NCI-H128 (cell line): Measurements from ENCODE around the gene PEAK3.
A peak's percentile ranks its signal among the peaks of the same experiment; 100 is the strongest.

Experiments used
- DNase-seq: peaks from one replicate; lab custom pipeline; 2025; ENCODE audit not compliant: unreplicated experiment; lab: John Stamatoyannopoulos, UW

The PEAK3 gene, protein sequence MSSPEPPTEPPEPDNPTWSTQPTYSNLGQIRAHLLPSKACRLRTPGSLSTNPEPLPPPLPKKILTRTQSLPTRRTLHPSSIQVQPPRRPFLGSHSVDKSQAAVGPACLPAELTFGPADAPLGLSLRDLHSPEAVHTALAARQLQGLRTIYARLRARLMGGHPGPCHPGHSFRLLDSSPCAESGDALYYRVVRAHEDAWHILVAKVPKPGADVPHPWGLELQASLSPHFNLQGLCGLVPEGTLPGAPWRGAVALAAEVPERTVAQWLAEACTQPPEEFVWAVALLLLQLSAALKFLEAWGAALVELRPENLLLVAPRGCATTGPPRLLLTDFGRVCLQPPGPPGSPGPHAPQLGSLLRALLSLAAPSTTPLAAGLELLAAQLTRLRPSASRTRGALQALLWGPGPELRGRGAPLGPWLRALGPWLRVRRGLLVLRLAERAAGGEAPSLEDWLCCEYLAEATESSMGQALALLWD

DNA sequence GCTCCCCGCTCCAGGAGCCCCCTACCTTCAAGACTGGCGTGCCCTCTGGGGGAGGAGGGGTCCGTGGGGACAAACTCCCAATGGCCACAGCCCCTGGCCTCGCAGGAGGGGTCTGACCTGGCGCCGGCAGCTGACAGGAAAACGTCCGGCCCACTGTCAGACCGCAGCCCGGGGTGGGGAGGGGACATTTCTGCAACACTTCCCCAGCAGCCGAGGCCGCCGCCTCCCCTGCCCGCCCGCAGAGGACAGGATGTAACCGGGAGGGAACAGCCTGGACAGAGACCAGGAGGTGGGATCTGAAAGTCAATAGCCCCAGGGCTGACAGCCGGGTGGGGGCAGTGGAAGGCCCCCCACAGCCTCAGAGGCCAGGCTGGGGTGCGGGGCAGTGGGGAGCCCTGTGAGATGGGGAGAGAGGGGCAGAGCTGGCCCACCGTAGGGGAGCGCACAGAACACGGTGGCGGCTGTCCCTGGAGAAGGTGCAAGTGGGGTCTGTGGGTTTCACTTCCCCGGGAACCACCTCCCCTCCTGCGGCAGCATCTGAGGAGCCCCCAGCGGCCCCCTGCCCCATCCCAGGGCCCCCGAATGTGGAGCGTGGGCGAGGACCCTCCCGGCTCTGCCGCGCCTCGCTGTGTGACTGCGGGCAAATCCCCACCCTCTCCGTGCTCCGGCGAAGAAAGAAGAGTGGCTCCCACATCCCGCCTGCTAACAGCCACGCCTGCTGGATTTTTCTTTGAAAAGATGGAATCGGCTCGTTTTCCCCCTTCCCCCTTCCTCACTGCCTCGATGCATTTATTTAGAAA, at the start of gene PEAK3:
Gene PEAK3, minus strand, starts transcription at position 114 of the 800 bp plus-strand sequence. CDS start 1,244 bp downstream, outside the sequence.
- DNase-seq = no peak

DNA sequence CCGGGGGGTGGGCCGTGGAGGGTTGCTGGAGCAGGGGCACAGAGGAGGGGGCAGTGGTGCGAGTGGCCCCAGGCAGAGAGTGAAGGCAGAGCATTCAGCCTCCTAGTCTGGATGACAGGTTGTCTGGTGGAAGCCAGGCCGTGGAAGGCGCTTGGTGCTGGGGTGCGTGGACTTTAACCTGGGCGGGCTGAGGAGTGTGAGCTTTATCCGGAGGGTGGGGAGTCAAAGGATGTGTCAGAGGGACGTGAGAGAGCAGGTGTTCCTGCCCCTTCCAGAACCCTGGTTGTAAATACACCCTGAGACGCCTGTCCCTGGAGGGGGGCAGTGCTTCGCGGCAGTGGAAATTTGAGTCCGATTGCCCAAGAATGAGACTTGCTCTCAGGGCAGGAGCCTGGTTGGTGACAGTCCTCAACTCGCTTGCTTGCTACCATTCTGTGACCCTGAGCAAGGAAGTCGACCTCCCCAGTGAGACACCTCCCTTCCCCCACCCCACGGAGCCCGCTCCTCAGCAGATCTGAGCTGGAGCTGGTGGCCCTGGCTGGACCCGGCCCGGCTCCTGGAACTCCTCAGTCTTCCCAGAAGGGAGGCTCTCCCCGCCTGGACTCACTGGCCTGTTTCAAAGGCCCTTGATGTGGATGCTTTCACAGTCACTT, 48.8 kb upstream of the PEAK3 start:
- DNase-seq = peak; percentile 38

DNA sequence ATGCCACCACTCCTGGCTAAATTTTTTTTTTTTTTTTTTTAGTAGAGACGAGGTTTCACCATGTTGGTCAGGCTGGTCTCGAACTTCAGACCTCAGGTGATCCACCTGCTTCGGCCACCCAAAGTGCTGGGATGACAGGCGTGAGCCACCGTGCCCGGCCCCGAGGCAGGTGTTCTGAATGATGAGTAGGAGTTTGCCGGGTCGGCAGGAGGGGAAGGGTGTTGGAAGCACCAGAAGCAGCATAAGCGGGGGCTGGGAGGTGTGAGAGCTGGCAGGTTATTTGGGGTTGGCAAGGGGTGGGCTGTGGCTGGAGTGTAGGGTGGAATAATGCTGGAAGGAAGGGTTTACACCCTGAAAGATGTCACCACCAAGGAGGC, 48.3 kb upstream of the PEAK3 start:
- DNase-seq = no peak

DNA sequence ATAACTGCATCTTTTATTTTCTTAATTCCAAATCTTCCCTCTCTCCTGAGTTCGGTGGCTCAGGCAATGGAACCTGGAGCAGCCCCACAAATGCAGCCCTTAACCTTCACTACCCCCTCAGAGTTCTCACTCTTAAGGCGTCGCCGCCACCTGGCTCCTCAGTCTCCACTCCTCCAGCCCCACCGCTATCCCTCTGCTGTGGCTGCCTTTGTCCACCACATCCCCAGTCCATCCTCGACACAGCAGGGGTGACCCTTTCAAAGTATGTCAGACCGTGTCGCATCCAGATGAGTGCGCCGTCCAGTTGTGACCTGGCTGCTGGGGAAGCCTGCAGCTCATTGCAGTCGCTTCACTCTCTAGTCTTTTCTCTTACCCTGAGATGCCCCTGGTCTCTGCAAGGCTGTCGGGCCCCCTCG, 47.5 kb upstream of the PEAK3 start:
- no peak for DNase-seq

DNA sequence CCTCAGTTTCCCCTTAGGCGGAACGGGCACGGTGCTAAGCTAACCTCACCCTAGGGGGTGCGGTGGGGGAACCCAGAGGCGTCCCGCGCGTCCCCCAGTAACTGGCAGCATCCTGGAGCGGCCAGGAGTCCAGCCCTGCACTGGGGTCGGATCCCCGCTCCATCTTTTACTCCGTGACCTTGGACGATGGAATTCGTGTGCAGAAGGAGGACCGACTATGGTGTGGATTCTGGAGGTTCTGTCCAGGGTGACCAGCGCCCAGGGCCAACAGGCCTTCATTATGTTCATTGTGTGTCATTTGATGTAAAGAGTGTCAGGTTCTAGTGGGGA, 47.1 kb upstream of the PEAK3 start:
- DNase-seq = no peak

DNA sequence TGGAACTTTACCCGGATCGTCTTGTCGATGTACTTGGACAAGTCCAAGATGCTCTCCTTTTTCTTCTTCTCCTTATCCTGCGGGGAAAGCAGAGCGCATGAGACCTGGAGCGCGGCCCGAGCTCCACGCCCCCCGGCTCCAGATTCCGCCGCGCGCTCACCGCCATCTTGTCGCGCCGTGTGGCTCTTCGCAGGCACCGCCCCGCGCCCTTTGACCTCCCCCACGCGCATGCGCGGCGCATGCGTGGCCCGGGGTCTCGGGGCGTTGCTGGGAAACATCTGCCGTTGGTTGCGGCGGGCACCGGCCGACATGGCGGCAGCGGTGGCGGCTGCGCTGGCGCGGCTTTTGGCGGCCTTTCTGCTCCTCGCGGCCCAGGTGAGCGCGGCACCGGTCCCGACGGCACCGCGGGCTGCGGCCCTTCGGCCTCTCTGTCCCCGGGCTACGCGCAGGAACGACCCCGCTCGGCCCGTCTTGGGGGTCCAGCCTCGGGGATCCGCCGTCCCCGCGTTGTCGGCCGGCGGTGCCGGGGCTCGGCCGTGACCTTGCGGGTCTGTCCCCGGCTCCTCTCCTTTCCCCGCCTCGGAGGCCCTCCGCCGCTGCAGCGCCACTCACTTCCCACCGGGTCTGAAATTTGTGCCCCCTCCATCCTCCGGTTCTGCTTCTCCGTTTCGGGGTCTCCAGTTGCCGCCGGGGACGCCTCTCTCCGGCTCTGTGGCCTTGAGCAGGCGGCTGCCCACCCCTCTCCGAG, 46.6 kb upstream of the PEAK3 start, which contains the start of the genes LSM7 and SPPL2B:
Gene LSM7, minus strand, starts transcription at position 186 of the 748 bp plus-strand sequence. Its CDS starts 20 bp downstream, at position 166.
Gene SPPL2B, plus strand, starts transcription at position 284 of the 748 bp plus-strand sequence. Its CDS starts 26 bp downstream, at position 310.
- DNase-seq = peak; percentile 87

DNA sequence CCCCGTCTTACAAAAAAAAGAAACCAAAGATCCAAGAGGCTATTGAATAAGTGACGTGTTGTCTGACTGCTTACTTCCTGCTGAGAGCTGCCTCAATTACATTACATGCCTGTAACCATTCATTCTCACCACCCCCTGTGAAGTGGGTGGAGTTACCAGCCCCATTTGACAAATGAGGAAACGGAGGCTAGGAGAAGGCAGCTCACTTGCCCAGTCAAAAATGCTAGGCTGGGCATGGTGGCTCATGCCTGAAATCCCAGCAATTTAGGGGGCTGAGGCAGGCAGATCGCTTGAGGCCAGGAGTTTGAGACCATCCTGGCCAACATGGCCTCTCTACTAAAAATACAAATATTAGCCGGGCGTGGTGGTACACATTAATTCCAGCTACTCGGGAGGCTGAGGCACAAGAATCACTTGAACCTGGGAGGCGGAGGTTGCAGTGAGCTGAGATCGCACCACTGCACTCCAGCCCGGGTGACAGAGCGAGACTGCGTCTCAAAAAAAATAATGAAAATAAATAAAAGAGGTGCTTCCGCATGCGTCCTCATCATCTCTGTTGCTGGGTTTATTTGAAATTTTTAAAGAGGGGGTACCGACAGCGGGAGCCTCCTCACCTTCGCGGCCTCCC, 45.9 kb upstream of the PEAK3 start:
- no peak for DNase-seq

DNA sequence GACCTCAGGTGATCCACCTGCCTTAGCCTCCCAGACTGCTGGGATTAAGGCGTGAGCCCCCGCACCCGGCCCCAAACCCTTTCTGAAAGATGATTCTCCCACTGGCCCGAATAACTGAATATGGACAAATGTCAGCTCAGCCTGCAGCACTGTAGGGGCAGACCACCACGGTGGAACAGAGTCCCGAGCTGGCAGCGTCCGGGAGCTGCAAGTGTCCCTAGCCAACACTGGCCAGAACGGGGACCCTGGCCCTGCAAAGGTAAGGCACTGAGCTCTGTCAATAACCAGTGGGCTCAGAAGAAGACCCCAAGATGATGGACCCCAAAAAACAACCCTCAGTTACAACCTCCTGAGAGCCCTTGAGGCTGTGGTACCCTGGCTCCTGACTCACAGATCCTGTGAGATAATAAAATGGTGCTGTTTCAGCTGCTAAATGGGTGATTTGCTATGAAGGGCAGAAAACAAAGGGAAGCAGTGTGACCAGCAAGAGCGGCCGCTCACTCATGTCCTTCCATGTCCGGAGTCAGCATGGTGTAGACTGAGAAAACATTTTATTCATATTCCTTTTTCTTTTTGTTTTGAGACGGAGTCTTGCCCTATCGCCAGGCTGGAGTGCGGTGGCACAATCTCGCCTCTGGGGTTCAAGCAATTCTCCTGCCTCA, 44.9 kb upstream of the PEAK3 start:
- DNase-seq = no peak

DNA sequence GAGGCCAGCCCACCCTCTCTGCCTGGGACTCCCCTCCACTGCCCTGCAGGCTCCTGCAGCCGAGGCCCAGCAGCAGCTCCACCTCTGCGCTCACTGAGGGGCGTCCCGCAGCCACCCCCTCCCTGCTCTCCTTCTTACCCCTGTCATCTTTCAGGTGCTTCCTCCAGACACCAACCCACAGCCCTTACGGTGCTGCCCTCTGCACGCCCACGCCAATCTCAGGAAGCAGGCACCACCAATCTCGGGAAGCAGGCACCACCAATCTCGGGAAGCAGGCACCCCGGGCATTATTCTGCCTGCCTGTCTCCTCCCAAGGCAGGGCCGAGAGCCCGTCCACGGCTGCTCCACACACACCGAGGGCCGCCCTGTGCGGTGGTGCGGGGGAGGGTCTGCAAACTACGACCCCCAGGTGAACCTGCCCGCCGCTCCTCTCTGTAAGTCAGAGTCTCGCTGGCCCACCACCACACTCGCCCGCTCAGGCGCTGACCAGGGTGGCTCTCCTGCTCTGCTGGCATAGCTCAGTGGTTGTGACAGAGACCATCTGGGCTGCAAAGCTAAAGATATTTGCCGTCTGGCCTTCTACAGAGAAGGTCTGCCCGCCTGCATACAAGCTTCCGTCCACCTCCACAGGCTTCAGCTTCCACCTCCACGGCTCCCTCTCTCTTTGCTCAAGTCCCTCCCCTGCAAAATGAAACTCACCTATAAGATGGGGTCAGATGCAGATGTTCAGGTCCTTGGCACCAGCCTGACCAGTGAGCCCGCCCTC, 43.5 kb upstream of the PEAK3 start:
- DNase-seq = no peak

DNA sequence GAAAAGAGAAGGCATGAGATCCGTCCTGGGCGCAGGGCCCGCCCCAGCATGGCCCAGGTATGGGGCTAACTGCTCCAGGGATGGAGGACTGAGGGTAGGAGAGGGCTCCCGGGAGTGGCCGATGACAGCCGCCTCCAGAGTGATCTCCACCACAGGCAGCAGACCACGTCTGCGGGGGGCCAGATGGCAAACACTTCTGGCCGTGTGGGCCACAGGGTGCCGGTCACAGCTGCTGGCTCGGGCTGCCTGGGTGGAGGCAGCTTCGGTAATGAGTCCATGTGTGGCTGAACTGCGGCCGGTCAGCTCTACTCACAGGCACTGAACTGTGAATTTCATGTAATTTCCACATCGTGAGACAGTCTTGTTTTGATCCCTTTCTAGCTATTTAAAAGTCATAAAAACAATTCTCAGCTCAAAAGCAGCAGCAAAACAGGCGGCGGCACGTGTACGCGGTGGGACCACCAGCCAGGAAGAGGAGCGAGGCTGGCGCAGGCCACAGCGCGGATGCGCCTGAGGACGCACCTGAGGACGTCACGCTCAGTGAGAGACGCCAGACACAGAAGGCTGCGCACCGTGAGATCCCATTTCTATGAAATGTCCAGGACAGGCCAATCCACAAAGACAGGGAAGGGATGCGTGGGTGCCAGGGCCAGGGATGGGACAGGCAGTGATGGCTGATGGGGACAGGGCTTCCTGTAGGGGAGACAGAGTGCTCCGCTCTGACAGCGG, 42.4 kb upstream of the PEAK3 start:
- no peak for DNase-seq

DNA sequence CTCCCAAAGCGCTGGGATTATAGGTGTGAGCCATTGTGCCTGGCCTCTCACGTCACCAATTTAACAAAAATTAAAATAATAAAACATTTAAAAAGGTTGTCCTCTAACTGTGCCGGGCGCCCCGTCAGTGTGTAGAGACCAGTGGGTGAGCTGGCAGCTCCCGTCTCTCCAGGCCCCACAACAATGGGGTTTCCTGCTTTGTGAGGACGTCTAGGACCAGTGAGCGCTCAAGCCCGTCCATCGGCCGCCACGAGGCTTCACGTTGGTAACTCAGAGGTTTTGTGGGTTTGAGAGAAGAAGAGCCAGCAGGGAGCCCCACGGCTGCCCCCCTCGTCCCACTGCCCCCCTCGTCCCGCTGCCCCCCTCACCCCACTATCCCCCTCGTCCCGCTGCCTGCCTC, 41.7 kb upstream of the PEAK3 start:
- DNase-seq = no peak

DNA sequence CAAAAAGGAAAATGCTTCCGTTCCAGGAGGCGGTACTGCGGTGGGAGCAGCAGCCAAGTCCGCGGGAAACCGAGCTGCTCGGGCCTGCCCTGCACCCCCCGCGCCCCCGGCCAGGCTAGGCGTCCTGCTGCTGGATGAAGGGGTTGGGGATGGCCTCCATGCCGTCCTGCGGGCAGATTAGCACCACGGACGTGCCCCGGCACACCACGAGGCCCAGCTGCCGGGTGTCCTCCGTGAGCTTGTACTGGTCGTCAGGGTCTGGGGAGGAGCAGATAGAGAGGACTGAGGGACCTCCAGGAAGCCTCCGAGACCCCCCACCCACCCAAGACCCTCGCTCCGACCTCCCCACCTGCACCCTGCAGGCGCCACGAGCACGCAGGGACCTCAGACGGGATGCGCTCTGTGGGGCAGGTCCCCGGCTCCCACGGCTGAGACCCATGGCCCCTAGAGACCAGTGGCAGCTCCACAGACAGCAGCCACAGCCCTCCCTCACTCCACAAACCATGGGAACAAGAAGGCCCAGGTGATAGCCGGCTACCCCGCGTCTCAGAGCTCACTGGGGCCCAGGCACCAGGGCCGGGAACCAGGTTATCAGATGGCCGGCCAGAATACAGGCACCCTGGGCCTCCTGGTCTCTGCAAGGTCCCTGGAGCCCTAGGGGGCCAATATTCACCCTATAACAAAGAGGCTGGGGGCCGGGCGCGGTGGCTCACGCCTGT, 39.7 kb upstream of the PEAK3 start:
- no peak for DNase-seq

DNA sequence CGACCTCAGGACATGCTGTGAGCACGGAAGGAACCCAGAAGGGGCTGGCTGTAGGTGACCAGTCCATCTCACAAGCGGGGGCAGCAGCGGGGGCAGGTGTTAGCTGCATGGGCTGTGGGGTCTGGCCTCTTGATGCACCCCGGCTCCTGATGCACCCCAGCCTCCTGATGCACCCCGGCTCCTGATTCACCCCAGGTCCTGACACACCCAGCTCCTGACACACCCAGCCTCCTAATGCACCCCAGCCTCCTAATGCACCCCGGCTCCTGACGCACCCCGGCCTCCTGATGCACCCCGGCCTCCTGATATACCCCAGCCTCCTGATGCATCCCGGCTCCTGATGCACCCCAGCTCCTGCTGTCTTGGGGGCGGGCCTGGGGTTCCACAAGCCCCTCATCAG, 39.0 kb upstream of the PEAK3 start:
- DNase-seq = no peak

DNA sequence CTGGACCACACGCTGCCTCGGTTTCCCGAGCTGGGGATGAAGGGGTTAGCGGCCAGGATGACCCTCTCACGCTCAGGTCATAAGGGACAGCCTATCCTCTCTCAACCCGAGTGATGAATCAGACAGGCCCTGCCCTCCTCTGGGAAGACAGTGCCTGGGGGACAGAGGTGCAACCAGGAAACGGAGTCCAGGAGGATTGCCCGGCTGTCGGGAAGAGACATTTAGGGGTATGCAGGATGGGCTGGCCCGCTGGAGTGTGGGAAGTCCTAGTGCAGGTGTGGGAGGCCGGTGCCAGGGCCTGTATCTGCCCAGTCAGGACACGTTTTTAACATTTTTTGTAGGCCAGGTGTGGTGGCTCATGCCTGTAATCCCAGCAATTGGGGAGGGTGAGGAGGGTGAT, 38.1 kb upstream of the PEAK3 start:
- DNase-seq = no peak

DNA sequence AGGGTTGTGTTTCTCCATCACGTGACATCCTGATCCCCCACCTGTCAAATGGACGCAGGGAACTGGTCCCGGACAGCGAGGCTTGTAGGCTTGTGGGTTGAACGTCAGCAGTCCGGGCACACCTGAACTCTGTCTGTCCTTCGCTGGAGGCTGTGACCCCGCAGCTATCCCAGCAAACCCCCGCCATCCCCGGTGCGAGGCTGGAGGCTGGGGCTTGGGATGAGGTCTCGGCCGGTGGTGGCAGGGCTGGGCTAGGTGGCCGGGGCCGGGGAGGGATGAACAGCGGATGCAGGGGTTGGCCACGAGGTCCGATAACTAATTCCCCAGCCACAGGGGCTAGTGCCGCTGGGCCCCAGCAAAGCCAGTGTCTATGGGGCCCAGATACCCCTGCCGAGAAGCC, 37.6 kb upstream of the PEAK3 start:
- no peak for DNase-seq

DNA sequence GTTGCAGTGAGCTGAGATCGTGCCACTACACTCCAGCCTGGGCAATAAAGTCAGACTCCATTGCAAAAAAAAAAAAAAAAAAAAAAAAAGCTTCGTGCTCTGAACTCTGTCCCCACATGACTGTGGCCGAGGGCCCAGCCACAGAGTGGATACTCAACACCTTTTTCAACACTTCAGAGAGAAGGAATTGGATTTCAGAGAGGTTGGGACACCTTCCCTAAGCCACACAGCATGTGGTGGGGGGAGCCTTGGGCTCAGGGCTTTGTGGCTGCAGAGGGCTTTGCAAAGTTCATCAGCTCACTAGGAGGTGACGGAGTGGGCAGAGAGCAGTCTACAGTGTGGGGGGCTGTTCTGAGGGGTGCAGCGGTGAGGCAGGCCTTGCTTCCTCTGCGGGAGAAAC, 36.9 kb upstream of the PEAK3 start:
- DNase-seq = no peak

DNA sequence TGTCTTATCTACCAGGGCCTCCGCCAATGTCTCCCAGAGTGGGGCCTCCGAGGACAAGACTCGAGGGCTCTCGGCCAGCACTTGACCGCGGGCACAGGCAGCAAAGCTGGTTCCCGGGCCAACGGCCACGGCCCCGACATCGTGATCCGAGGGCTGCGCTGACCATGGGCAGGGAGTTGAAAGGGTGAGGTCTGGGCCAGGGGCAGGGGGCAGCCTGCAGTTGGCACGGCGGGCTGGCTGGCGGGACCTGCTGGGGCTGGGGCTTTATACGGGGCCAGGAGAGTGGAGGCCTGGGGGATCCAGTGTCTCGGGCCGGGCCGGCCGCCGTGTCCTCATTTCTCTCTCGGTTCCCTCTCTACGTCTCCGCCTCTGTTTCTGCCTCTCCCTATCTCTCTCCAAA, 35.8 kb upstream of the PEAK3 start:
- no peak for DNase-seq

DNA sequence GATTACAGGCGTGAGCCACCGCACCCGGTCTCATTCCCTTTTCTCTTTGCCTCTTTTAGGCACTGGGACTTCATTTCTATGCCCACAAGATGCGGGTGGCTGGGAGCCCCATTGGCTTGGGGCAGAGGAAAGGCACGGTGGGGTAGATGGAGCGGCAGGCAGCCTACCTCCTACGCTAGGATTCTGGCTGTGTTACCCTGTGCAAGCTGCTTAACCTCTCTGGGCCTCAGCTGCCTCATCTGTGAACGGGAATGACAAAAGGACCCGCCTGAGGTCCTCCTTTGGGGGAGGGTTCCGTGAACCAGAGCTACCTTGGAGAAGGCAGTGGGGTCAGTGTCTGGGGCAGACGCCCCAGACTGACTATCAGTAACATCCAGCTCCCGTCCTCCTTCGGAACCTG, 35.3 kb upstream of the PEAK3 start:
- no peak for DNase-seq
